ENCODE data around the gene MRPL24.
"Not testable (repeated sequence)": the region's sequence is repeated elsewhere in the genome, so short reads cannot be mapped to it uniquely, and the experiment has no call there.

The MRPL24 gene

DNA sequence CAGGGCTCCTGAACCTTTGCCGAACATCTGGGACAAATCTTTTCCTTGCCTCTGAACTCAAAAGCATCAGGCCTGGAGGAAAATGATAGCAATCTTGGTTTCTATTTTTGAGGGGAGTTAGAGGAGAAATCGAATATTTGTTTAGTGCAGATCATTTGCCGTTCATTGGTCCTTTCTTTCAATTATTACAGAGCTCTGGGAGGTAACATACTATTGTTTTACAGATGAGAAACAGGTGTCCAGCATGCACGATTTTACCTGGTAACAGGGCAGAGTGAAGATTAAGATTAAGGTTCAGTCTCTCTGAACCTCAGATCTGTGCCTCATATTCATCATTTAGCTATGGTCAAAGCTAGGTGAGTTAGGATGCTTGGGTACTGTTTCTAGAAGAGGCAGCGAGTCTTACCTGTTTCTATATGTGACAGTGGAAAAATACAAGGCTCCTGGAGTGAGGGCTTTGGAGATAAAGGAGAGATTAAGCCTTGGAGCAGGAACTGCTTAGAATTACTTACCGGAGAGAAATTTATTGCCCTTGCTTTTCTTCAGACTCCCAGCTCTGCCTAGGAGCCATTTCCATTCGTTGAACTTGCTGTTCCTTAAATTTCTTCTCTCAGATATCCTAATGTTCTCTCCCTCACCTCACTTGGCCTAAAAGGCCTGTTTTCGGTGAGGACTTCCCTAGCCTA, 27.9 kb upstream of the MRPL24 start:
- no peak for DNase-seq (ENCODE audit: low read depth)
- TF ChIP-seq, protein P1, sequence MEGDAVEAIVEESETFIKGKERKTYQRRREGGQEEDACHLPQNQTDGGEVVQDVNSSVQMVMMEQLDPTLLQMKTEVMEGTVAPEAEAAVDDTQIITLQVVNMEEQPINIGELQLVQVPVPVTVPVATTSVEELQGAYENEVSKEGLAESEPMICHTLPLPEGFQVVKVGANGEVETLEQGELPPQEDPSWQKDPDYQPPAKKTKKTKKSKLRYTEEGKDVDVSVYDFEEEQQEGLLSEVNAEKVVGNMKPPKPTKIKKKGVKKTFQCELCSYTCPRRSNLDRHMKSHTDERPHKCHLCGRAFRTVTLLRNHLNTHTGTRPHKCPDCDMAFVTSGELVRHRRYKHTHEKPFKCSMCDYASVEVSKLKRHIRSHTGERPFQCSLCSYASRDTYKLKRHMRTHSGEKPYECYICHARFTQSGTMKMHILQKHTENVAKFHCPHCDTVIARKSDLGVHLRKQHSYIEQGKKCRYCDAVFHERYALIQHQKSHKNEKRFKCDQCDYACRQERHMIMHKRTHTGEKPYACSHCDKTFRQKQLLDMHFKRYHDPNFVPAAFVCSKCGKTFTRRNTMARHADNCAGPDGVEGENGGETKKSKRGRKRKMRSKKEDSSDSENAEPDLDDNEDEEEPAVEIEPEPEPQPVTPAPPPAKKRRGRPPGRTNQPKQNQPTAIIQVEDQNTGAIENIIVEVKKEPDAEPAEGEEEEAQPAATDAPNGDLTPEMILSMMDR (IDR thresholded peaks at IDR 0.05; ENCODE audit: insufficient read depth, low read depth, low read length, missing control alignments), result no peak
- peak overlapping the region; percentile 92 for H3K4me3 ChIP-seq (ENCODE audit: low read length)

DNA sequence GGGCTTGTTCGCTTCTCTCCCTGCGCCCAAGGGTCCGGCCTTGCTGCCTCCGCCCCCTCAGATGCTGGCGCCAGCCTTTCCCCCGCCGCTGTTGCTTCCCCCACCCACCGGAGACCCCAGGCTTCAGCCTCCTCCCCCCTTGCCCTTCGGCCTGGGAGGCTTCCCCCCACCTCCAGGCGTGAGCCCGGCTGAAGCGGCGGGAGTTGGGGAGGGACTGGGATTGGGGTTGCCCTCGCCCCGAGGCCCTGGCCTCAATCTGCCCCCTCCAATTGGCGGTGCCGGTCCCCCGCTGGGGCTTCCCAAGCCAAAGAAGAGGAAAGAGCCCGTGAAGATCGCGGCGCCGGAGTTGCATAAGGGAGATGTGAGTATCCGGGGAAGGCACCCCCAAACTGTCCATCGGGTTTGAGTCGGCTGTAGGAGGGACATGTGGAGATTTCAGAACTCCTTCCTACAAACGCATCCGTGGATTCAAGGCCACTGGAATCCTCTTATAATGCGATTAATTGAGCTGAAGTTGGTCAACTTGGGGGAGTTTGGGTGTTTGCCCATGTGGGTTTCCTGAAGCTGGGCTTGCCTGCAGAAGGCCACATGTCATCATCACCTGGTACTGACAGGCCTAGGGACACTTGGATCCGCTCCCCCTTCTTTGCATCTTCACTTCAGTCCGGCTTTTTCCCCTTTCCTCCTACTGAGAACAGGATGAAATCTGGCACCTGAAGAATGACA, 27.2 kb upstream of the MRPL24 start:
- TF ChIP-seq, protein P1 (IDR thresholded peaks at IDR 0.05; ENCODE audit: insufficient read depth, low read depth, low read length, missing control alignments), result no peak
- DNase-seq (ENCODE audit: low read depth), result peak; percentile 30
- peak overlapping the region; percentile 92 for H3K4me3 ChIP-seq (ENCODE audit: low read length)

- TF ChIP-seq, protein P1 (IDR thresholded peaks at IDR 0.05; ENCODE audit: insufficient read depth, low read depth, low read length, missing control alignments), result no peak
- peak; percentile 100 for DNase-seq (ENCODE audit: low read depth)
- peak within 1 kb of the TSS; percentile 92 for H3K4me3 ChIP-seq (ENCODE audit: low read length)
Measured at GRCh38 chr1:156767101-156767878, 26.4 kb upstream of the MRPL24 start, which contains the start of gene PRCC. Gene PRCC (plus strand): TSS chr1:156767535. CDS start chr1:156767772, 237 bp downstream.

GRCh38 chr1:156766298-156767100, 25.6 kb upstream of the MRPL24 start:
- peak overlapping the region; percentile 92 for H3K4me3 ChIP-seq (ENCODE audit: low read length)
- TF ChIP-seq, protein P1 (IDR thresholded peaks at IDR 0.05; ENCODE audit: insufficient read depth, low read depth, low read length, missing control alignments), result no peak
- DNase-seq (ENCODE audit: low read depth), result peak; percentile 9

DNA sequence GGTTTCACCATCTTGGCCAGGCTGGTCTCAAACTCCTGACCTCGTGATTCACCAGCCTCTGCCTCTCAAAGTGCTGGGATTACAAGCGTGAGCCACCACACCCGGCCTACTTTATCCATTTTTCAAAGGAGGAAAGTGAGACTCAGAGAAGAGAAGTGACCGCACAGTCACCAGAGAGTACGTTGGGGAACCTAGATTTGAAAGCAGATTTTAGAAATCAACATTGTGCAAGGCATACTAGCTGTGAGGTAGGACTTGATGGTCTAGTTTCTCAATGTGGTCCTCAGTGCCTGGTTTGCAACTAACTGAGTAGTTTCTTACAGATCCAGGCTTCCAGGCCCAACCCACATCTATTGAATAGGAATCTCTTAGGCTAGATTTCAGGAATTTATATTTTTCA, 24.8 kb upstream of the MRPL24 start:
- DNase-seq (ENCODE audit: low read depth), result no peak
- peak overlapping the region; percentile 92 for H3K4me3 ChIP-seq (ENCODE audit: low read length)
- TF ChIP-seq, protein P1 (IDR thresholded peaks at IDR 0.05; ENCODE audit: insufficient read depth, low read depth, low read length, missing control alignments), result no peak

DNA sequence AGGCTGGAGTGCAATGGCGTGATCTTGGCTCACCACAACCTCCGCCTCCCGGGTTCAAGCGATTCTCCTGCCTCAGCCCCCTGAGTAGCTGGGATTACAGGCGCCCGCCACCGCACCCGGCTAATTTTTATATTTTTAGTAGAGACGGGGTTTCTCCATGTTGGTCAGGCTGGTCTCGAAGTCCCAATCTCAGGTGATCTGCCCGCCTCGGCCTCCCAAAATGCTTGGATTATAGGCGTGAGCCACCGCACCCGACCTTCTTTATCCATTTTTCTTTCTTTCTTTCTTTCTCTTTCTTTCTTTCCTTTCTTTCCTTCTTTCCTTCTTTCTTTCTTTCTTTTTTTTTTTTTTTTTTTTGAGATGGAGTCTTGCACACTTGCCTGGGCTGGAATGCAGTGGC, 24.2 kb upstream of the MRPL24 start:
- H3K4me3 ChIP-seq (ENCODE audit: low read length); DNase-seq (ENCODE audit: low read depth): not testable (repeated sequence)
